ENCODE results near the gene SDK1.

Gene SDK1

DNA sequence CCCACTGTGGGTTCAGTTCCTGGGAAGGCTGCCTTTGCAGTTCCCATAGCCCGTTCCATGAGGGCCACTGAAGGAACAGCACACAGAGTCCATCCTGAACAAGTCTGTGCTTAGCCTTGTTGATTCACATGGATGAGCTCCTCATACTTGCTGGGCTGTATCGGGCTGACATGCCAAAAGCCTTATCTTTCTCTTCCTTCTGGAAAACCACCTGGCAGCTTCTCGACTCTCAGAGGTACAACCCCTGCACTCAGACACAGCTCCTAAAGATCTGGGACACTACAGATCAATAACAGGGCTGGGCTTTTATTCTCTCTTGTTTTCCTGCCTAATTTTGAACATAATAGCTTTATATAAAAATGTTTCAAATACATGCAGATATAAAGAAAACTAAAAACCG lies 667.2 kb downstream of the SDK1 start:
- H3K4me3 ChIP-seq (ENCODE audit: low read depth, low read length) = no peak overlapping the region
- DNase-seq (ENCODE audit: low read depth, low spot score) = no peak
- in situ Hi-C loops (cut with HindIII; ENCODE audit: low sequenced_read_pairs) = no loop called here
- TF ChIP-seq, protein P1, sequence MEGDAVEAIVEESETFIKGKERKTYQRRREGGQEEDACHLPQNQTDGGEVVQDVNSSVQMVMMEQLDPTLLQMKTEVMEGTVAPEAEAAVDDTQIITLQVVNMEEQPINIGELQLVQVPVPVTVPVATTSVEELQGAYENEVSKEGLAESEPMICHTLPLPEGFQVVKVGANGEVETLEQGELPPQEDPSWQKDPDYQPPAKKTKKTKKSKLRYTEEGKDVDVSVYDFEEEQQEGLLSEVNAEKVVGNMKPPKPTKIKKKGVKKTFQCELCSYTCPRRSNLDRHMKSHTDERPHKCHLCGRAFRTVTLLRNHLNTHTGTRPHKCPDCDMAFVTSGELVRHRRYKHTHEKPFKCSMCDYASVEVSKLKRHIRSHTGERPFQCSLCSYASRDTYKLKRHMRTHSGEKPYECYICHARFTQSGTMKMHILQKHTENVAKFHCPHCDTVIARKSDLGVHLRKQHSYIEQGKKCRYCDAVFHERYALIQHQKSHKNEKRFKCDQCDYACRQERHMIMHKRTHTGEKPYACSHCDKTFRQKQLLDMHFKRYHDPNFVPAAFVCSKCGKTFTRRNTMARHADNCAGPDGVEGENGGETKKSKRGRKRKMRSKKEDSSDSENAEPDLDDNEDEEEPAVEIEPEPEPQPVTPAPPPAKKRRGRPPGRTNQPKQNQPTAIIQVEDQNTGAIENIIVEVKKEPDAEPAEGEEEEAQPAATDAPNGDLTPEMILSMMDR (IDR thresholded peaks at IDR 0.05; ENCODE audit: low read depth, low read length) = no peak

DNA sequence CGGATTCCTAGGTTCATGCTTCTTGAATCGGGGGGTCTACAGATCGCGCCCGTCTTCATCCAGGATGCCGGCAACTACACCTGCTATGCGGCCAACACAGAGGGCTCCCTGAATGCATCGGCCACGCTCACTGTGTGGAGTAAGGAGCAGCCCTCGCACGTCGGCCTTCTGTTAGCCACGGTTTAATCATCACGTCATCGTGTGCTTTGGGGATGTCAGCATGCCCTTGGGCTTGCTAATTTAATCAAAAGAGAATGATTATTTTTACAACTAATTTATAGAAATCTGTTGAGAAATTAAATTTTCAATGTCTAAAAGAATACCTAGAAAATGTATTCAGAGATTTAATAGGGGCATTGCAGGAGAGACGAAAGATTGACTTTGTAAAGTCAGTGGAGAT lies 668.2 kb downstream of the SDK1 start:
- in situ Hi-C loops (cut with HindIII; ENCODE audit: low sequenced_read_pairs) = no loop called here
- no peak overlapping the region for H3K4me3 ChIP-seq (ENCODE audit: low read depth, low read length)
- DNase-seq (ENCODE audit: low read depth, low spot score) = no peak
- TF ChIP-seq, protein P1 (IDR thresholded peaks at IDR 0.05; ENCODE audit: low read depth, low read length) = no peak

DNA sequence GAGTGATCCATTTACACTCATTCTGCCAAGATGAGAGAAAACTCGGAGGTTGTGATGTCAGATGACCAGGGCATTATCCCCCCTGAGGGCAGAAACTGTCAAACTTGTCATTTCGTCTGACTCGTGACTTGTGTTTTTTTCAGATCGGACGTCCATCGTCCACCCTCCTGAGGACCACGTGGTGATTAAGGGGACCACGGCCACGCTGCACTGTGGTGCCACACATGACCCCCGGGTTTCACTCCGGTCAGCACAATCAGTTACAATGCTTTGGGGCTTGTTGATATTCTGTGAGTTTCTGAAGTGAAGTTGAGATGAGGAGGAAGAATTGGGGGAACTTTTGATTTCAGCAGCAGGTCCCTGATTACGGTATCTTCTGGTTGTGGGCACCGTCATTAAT lies 670.3 kb downstream of the SDK1 start:
- DNase-seq (ENCODE audit: low read depth, low spot score) = no peak
- TF ChIP-seq, protein P1 (IDR thresholded peaks at IDR 0.05; ENCODE audit: low read depth, low read length) = no peak
- no peak overlapping the region for H3K4me3 ChIP-seq (ENCODE audit: low read depth, low read length)
- in situ Hi-C loops (cut with HindIII; ENCODE audit: low sequenced_read_pairs) = no loop called here

DNA sequence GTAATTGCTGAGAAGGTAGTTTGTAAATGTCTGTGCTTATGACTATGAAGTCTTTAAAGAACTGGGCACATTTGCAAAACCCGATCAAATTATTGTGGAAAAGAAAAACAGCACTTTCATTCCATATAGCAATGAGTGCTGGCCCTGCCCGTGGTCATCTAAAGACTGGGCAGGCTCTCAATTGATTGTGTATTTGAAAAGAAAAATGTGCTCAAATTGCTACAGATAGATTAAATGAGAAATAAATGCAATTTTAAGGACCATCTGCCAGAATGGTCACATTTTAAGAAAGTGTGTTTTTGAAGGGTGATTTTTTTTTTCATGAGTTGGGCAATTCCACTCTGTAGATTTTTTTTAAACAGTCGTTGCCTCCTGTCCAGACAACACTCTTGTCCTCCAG lies 672.2 kb downstream of the SDK1 start:
- TF ChIP-seq, protein P1 (IDR thresholded peaks at IDR 0.05; ENCODE audit: low read depth, low read length) = no peak
- in situ Hi-C loops (cut with HindIII; ENCODE audit: low sequenced_read_pairs) = no loop called here
- no peak for DNase-seq (ENCODE audit: low read depth, low spot score)
- no peak overlapping the region for H3K4me3 ChIP-seq (ENCODE audit: low read depth, low read length)

DNA sequence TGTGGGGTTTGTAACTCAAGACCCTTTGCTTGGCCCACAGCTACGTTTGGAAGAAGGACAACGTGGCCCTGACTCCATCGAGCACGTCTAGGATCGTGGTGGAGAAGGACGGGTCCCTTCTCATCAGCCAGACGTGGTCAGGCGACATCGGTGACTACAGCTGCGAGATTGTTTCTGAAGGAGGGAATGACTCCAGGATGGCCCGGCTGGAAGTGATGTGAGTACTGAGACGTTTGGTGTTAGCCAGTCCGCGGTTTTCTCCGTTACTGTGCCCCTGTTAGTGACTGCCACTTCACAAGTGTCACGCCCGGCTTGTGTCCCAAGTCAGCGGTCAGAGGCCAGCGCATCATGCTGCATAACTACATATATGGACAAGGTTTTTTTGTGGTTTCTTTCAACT lies 673.3 kb downstream of the SDK1 start:
- no peak for DNase-seq (ENCODE audit: low read depth, low spot score)
- TF ChIP-seq, protein P1 (IDR thresholded peaks at IDR 0.05; ENCODE audit: low read depth, low read length) = no peak
- in situ Hi-C loops (cut with HindIII; ENCODE audit: low sequenced_read_pairs) = no loop called here
- H3K4me3 ChIP-seq (ENCODE audit: low read depth, low read length) = no peak overlapping the region

DNA sequence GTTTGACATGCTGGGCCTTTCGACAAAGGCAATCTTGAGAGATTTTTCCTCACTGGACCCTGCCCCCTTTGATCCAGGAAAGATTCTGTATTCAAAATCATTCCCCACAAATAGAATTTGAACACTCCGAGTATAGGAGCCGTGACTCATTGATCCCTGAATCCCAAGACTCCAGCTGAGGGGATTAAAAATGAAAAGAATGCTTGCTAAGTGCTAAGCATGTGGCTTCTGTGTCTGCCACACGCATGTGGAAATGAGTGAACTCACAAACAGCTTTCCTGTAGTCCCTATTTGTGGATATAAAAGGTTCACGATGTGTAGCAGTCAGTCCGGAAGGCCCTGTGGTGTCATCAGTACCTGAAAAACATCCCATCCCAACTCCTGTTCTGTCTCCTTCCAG lies 674.3 kb downstream of the SDK1 start:
- DNase-seq (ENCODE audit: low read depth, low spot score) = no peak
- H3K4me3 ChIP-seq (ENCODE audit: low read depth, low read length) = no peak overlapping the region
- TF ChIP-seq, protein P1 (IDR thresholded peaks at IDR 0.05; ENCODE audit: low read depth, low read length) = no peak
- in situ Hi-C loops (cut with HindIII; ENCODE audit: low sequenced_read_pairs) = no loop called here

DNA sequence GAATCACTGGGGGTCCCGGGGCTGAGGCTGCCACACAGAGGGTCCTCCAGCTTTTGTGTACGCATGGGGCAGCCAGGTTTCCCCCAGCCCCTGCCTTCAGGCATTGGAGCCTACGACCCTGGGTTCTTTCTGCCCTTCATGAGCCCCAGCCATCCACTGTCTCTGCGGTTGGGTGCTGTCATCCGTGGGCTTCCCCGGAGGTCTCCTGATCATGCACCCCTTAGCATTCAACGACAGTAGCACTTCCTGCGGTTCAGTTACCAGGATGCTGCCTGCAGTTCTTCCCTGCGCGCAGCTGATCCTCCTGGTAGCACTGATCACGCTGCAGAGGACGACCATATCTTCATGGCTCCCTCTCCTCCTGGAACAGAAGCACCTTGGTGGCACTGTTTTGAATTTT lies 676.3 kb downstream of the SDK1 start:
- no peak for DNase-seq (ENCODE audit: low read depth, low spot score)
- no peak overlapping the region for H3K4me3 ChIP-seq (ENCODE audit: low read depth, low read length)
- in situ Hi-C loops (cut with HindIII; ENCODE audit: low sequenced_read_pairs) = no loop called here
- TF ChIP-seq, protein P1 (IDR thresholded peaks at IDR 0.05; ENCODE audit: low read depth, low read length) = no peak

Measured in astrocyte of the spinal cord (primary cell).